ENCODE measurements around the gene SLC38A5. TPM values are rescaled to one million over a fixed set of nuclear protein-coding genes. Genes with fewer than 3 reads are reported as not detected.

The SLC38A5 gene
- total and polyA plus RNA-seq, 2 experiments from 2014 or later = 20.7 to 47.7 TPM

DNA sequence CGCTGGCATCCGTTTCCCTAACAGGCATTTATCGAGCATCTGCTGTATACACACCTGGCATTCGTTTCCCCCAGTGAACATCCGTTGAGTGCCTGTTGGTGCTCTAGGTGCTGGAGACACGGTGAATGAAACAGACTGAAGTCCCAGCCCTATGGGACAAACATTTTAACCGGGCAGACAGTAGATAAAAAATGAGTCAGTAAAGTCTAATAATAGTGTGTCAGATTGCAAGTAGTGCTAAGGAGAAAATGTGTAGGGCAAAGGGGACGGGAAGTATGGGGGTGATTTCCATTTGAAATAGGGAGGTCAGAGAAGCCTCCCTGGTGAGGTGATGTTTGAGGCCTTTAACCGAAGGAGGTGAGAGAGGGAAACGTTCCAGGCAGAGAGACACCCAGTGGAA is 46.2 kb upstream of the SLC38A5 start (continued):
- TF ChIP-seq, protein P1, sequence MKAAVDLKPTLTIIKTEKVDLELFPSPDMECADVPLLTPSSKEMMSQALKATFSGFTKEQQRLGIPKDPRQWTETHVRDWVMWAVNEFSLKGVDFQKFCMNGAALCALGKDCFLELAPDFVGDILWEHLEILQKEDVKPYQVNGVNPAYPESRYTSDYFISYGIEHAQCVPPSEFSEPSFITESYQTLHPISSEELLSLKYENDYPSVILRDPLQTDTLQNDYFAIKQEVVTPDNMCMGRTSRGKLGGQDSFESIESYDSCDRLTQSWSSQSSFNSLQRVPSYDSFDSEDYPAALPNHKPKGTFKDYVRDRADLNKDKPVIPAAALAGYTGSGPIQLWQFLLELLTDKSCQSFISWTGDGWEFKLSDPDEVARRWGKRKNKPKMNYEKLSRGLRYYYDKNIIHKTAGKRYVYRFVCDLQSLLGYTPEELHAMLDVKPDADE (IDR thresholded peaks at IDR 0.05) = no peak
- TF ChIP-seq STAT1 (IDR thresholded peaks at IDR 0.05; ENCODE audit: unreplicated experiment) (no peak), CREB1 (CRISPR knock-in tag; IDR thresholded peaks at IDR 0.05; ENCODE audit: low read depth) (no peak)

DNA sequence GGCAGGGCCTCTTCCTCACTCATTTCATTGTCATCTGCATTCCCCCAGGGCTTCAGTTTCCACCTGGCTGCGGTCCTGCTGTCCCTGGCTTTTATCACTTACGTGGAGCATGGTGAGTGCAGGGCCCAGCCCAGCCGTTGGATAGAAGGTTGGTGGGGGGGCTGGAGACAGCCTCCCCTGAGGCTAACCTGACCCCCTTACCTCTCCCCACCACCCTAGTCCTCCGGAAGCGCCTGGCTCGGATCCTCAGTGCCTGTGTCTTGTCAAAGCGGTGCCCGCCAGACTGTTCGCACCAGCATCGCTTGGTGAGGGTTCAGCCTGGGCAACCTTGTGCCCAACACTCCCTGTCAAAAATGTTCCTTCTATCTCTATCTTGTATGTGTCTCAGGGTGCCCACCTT is 45.8 kb upstream of the SLC38A5 start:
- H3F3A ChIP-seq (replicated peaks; ENCODE audit: low read depth) = no peaks in the 10 kb centered on the region
- no peak overlapping the region for H3K4me3 ChIP-seq

DNA sequence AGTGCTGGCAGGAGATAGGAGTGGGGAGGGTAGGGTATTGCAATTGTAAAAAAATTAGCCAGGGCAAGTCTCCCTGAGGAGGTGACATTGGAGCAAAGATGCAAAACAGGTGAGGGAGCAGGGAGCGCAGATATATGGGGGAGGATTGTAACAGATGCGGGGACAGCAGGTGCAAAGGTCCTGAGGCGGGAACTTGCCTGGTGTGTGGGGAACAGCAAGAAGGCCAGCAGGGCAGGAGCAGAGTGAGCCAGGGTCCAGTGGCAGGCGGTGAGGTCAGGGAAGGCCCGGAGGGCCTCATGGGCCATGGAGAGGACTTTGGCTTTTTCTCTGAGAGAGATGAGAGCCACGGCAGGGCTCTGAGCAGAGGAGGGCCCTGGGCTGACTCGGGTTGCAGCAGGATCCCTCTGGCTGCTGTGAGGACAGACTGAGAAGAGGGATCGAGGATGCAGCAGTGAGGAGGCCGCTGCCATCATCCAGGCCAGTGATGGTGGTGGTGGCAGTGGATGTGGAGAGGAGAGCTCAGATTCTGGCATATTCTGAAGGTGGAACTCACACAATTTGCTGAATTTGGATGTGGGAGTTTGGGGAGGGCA is 44.9 kb upstream of the SLC38A5 start:
- ATAC-seq = no peak
- peaks cover 6% of the 10 kb centered on the region for H3K27me3 Mint-ChIP-seq (ENCODE audit: insufficient read depth, low read depth, poor library complexity)
- H3K4me3 Mint-ChIP-seq = no peak overlapping the region
- no peak for DNase-seq (ENCODE audit: low spot score)
- H3K4me3 ChIP-seq = no peak overlapping the region
- H3K36me3 ChIP-seq (ENCODE audit: insufficient read depth) = no peaks in the 10 kb centered on the region
- H3K36me3 Mint-ChIP-seq (ENCODE audit: low read depth) = peaks cover 10% of the 10 kb centered on the region; the same call in 2 of the 3 replicates
- H3K4me2 ChIP-seq = no peak overlapping the region
- no peaks in the 10 kb centered on the region for H3K9me3 Mint-ChIP-seq
- H3F3A ChIP-seq (replicated peaks; ENCODE audit: low read depth) = no peaks in the 10 kb centered on the region
- no peaks in the 10 kb centered on the region for H4K20me1 ChIP-seq (replicated peaks; ENCODE audit: insufficient read depth)
- peaks cover under 1% of the 10 kb centered on the region; the same call in 1 of the 3 replicates for H3K4me1 Mint-ChIP-seq
- no peaks in the 10 kb centered on the region for H3K79me2 ChIP-seq (replicated peaks; ENCODE audit: insufficient read depth)
- H3K4me1 ChIP-seq (ENCODE audit: insufficient read depth) = no peaks in the 10 kb centered on the region
- no peak overlapping the region for H3K27ac Mint-ChIP-seq
- H3K27ac ChIP-seq (ENCODE audit: low read depth) = no peak overlapping the region
- H3K27me3 ChIP-seq (ENCODE audit: insufficient read depth) = no peaks in the 10 kb centered on the region
- H2AFZ ChIP-seq = no peak overlapping the region
- no peaks in the 10 kb centered on the region for H3K9me2 ChIP-seq (ENCODE audit: insufficient read depth)
- TF ChIP-seq, protein P2, sequence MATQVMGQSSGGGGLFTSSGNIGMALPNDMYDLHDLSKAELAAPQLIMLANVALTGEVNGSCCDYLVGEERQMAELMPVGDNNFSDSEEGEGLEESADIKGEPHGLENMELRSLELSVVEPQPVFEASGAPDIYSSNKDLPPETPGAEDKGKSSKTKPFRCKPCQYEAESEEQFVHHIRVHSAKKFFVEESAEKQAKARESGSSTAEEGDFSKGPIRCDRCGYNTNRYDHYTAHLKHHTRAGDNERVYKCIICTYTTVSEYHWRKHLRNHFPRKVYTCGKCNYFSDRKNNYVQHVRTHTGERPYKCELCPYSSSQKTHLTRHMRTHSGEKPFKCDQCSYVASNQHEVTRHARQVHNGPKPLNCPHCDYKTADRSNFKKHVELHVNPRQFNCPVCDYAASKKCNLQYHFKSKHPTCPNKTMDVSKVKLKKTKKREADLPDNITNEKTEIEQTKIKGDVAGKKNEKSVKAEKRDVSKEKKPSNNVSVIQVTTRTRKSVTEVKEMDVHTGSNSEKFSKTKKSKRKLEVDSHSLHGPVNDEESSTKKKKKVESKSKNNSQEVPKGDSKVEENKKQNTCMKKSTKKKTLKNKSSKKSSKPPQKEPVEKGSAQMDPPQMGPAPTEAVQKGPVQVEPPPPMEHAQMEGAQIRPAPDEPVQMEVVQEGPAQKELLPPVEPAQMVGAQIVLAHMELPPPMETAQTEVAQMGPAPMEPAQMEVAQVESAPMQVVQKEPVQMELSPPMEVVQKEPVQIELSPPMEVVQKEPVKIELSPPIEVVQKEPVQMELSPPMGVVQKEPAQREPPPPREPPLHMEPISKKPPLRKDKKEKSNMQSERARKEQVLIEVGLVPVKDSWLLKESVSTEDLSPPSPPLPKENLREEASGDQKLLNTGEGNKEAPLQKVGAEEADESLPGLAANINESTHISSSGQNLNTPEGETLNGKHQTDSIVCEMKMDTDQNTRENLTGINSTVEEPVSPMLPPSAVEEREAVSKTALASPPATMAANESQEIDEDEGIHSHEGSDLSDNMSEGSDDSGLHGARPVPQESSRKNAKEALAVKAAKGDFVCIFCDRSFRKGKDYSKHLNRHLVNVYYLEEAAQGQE (IDR thresholded peaks at IDR 0.05; ENCODE audit: unreplicated experiment) = no peak
- TF ChIP-seq ZNF114 (CRISPR knock-in tag; IDR thresholded peaks at IDR 0.05) (no peak), ZNF331 (CRISPR knock-in tag; IDR thresholded peaks at IDR 0.05; ENCODE audit: low read depth) (no peak), NANOG (IDR thresholded peaks at IDR 0.05; ENCODE audit: borderline replicate concordance) (no peak), EZH2 (IDR thresholded peaks at IDR 0.05; ENCODE audit: low read depth, unreplicated experiment) (no peak), CREB1 (CRISPR knock-in tag; IDR thresholded peaks at IDR 0.05; ENCODE audit: low read depth) (no peak), STAT1 (IDR thresholded peaks at IDR 0.05; ENCODE audit: unreplicated experiment) (no peak), POLR2AphosphoS5 (IDR thresholded peaks at IDR 0.05; ENCODE audit: low read depth) (no peak), EZH2phosphoT487 (IDR thresholded peaks at IDR 0.05; ENCODE audit: unreplicated experiment) (no peak)
- TF ChIP-seq, protein P1 (IDR thresholded peaks at IDR 0.05) = no peak

More for the DNA sequence above, 45.8 kb upstream of the SLC38A5 start:
- Histone ChIP-seq H3K9me2 (ENCODE audit: insufficient read depth) (no peaks in the 10 kb centered on the region), H3K4me2 (no peak overlapping the region), H4K20me1 (replicated peaks; ENCODE audit: insufficient read depth) (no peaks in the 10 kb centered on the region), H3K27me3 (ENCODE audit: insufficient read depth) (no peaks in the 10 kb centered on the region), H2AFZ (no peak overlapping the region), H3K27ac (ENCODE audit: low read depth) (no peak overlapping the region), H3K79me2 (replicated peaks; ENCODE audit: insufficient read depth) (no peaks in the 10 kb centered on the region), H3K36me3 (ENCODE audit: insufficient read depth) (no peaks in the 10 kb centered on the region), H3K4me1 (ENCODE audit: insufficient read depth) (no peaks in the 10 kb centered on the region)
- TF ChIP-seq, protein P1 (IDR thresholded peaks at IDR 0.05) = no peak
- no peak for TF ChIP-seq CREB1 (CRISPR knock-in tag; IDR thresholded peaks at IDR 0.05; ENCODE audit: low read depth)
- Mint-ChIP-seq H3K36me3 (ENCODE audit: low read depth) (peaks cover 10% of the 10 kb centered on the region; the same call in 2 of the 3 replicates), H3K4me3 (no peak overlapping the region), H3K27me3 (ENCODE audit: insufficient read depth, low read depth, poor library complexity) (peaks cover 6% of the 10 kb centered on the region), H3K27ac (no peak overlapping the region), H3K9me3 (no peaks in the 10 kb centered on the region), H3K4me1 (peaks cover 3% of the 10 kb centered on the region; the same call in 2 of the 3 replicates)
- ATAC-seq (no peak), DNase-seq (ENCODE audit: low spot score) (no peak)
